Neural cell (in vitro differentiated cells): Measurements from ENCODE around the gene PPM1B. TPM values are rescaled to one million over a fixed set of nuclear protein-coding genes. Genes with fewer than 3 reads are reported as not detected.
"Not testable (repeated sequence)": the region's sequence is repeated elsewhere in the genome, so short reads cannot be mapped to it uniquely, and the experiment has no call there.

Source experiments
- H2AFZ ChIP-seq: fragments of 200-600, 300-800 bp; sonication (generic), shearing (Covaris generic); 2 replicates; pipeline ENCODE4 v1.6.0; 2014; ENCODE audit warnings: low read depth, mild to moderate bottlenecking, antibody characterized with exemption, low read length, moderate library complexity
- H3F3A ChIP-seq: fragments of 200-600 bp; shearing (Covaris generic); 2 replicates; pipeline ENCODE4 v1.6.1; 2016; ENCODE audit warnings: mild to moderate bottlenecking, moderate library complexity, mixed read lengths, antibody characterized with exemption, low read length; ENCODE audit not compliant: insufficient read depth, poor library complexity, severe bottlenecking
- H3K27ac ChIP-seq: fragments of 200-600, 300-800 bp; sonication (generic), shearing (Covaris generic); 2 replicates; pipeline ENCODE4 v1.5.1; 2014; ENCODE audit warnings: mild to moderate bottlenecking, low read length, moderate library complexity
- H3K27me3 ChIP-seq: fragments of 300-800, 200-600 bp; sonication (generic), shearing (Covaris generic); 2 replicates; pipeline ENCODE4 v1.6.0; 2014; ENCODE audit warnings: mild to moderate bottlenecking, low read depth, low read length, moderate library complexity; ENCODE audit not compliant: insufficient read depth
- H3K36me3 ChIP-seq: fragments of 300-800, 200-600 bp; sonication (generic), shearing (Covaris generic); 2 replicates; pipeline ENCODE4 v1.5.1; 2014; ENCODE audit warnings: mild to moderate bottlenecking, antibody characterized with exemption, low read length, moderate library complexity; ENCODE audit not compliant: insufficient read depth
- H3K4me2 ChIP-seq: fragments of 300-800, 200-600 bp; sonication (generic), shearing (Covaris generic); 2 replicates; pipeline ENCODE4 v1.6.0; 2014; ENCODE audit warnings: mild to moderate bottlenecking, low read length
- H3K4me3 ChIP-seq: fragments of 300-800, 200-600 bp; sonication (generic), shearing (Covaris generic); 2 replicates; pipeline ENCODE4 v1.5.1; 2014; ENCODE audit warnings: mild to moderate bottlenecking, low read length, moderate library complexity
- H3K79me2 ChIP-seq: fragments of 200-600 bp; shearing (Covaris generic); replicated peaks from 2 replicates; pipeline ENCODE4 v1.6.0; 2014; ENCODE audit warnings: mild to moderate bottlenecking, low read length, moderate library complexity; ENCODE audit not compliant: insufficient read depth
- H3K9ac ChIP-seq: fragments of 300-800, 200-600 bp; sonication (generic), shearing (Covaris generic); 2 replicates; pipeline ENCODE4 v1.6.1; 2016; ENCODE audit warnings: mild to moderate bottlenecking, low read length, mixed read lengths
- H3K9me2 ChIP-seq: fragments of 200-600 bp; shearing (Covaris generic); 2 replicates; pipeline ENCODE4 v1.6.1; 2016; ENCODE audit warnings: mild to moderate bottlenecking, low read length, mixed read lengths; ENCODE audit not compliant: insufficient read depth
- H3K9me3 ChIP-seq: fragments of 200-600, 300-800 bp; sonication (generic), shearing (Covaris generic); 2 replicates; pipeline ENCODE4 v1.6.1; 2016; ENCODE audit warnings: mild to moderate bottlenecking, mixed run types, low read length, moderate library complexity, mixed read lengths
- H4K20me1 ChIP-seq: fragments of 200-600 bp; shearing (Covaris generic); 2 replicates; pipeline ENCODE4 v1.6.1; 2016; ENCODE audit warnings: mild to moderate bottlenecking, mixed run types; ENCODE audit not compliant: insufficient read depth
- CTCF ChIP-seq: fragments of 450-650 bp; IDR thresholded peaks from 2 replicates; pipeline ENCODE4 v1.5.1; 2014; ENCODE audit warnings: antibody characterized with exemption, mild to moderate bottlenecking, moderate library complexity; ENCODE audit not compliant: poor library complexity, severe bottlenecking
- EP300 ChIP-seq: fragments of 450-650 bp; conservative IDR thresholded peaks from 2 replicates; pipeline ENCODE4 v1.6.1; 2014; ENCODE audit warnings: antibody characterized with exemption, mild to moderate bottlenecking, moderate library complexity; ENCODE audit not compliant: poor library complexity, severe bottlenecking
- EZH2 ChIP-seq: fragments of 200-600, 300-800 bp; shearing (Covaris generic), sonication (generic); IDR thresholded peaks from 2 replicates; pipeline ENCODE4 v1.6.1; 2014; ENCODE audit warnings: antibody characterized with exemption, low read length, borderline replicate concordance, mild to moderate bottlenecking; ENCODE audit not compliant: insufficient read depth, poor library complexity, severe bottlenecking
- MXI1 ChIP-seq: fragments of 450-650 bp; conservative IDR thresholded peaks from 2 replicates; pipeline ENCODE4 v1.6.1; 2014; ENCODE audit warnings: antibody characterized with exemption, mild to moderate bottlenecking; ENCODE audit not compliant: poor library complexity, severe bottlenecking
- POLR2AphosphoS5 ChIP-seq: IDR thresholded peaks from 2 replicates; pipeline ENCODE4 v1.6.1; 2012
- RAD21 ChIP-seq: fragments of 450-650 bp; conservative IDR thresholded peaks from 2 replicates; pipeline ENCODE4 v1.6.1; 2014; ENCODE audit warnings: antibody characterized with exemption, mild to moderate bottlenecking, moderate library complexity
- SMC3 ChIP-seq: fragments of 450-650 bp; conservative IDR thresholded peaks from 2 replicates; pipeline ENCODE4 v1.6.1; 2014; ENCODE audit warnings: antibody characterized with exemption, mild to moderate bottlenecking, moderate library complexity; ENCODE audit not compliant: poor library complexity
- TAF1 ChIP-seq: IDR thresholded peaks from 2 replicates; pipeline ENCODE4 v1.6.1; 2012; ENCODE audit warnings: low read depth
- polyA plus RNA-seq: library from polyadenylated mRNA; depleted of rRNA; stranded (reverse); fragments of >200 nt; gene quantifications from 2 replicates; pipeline ENCODE4 v1.2.3, GENCODE V29; 2014
- TF ChIP-seq, protein P1 (sequence below): IDR thresholded peaks from 2 replicates; pipeline ENCODE4 v1.6.1; 2012; ENCODE audit warnings: borderline replicate concordance

Gene PPM1B
- polyA plus RNA-seq, 1 donor from 2014 or later = 116 TPM

DNA sequence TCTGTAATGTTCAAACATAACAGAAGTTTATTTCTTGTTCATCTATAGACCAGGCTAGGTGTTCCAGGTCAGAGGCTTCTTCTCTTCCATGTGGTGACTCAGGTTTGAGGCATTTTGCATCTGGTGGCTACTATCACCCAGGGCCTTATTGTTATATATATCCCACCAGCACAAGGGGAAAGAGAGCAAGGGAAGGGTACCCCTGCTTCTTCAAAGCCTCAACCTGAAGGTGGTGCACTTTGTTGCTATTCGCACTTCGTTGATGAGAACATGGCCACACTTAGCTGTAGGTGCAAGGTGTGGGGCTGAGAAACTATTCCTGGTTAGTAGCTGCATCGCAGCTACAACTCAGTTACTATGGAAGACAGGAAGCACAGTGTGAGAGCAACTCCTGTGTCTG is 79.2 kb downstream of the PPM1B start:
- Histone ChIP-seq H3K9ac (no peak overlapping the region), H4K20me1 (no peaks in the 10 kb centered on the region), H3K9me2 (no peaks in the 10 kb centered on the region), H3K27ac (no peak overlapping the region), H2AFZ (no peak overlapping the region), H3K4me3 (no peak overlapping the region), H3K9me3 (no peaks in the 10 kb centered on the region), H3F3A (no peaks in the 10 kb centered on the region), H3K36me3 (no peaks in the 10 kb centered on the region), H3K4me2 (no peak overlapping the region), H3K79me2 (no peaks in the 10 kb centered on the region), H3K27me3 (no peaks in the 10 kb centered on the region)
- TF ChIP-seq POLR2AphosphoS5 = no peak
- TF ChIP-seq SMC3 = no peak
- TF ChIP-seq EP300 = no peak

GRCh38 chr2:44249269-44249668 is 80.6 kb downstream of the PPM1B start:
- not testable (repeated sequence) for H3K4me3 ChIP-seq, H3K9me3 ChIP-seq, H3K36me3 ChIP-seq, H3F3A ChIP-seq, H3K4me2 ChIP-seq, H3K27me3 ChIP-seq, H3K9me2 ChIP-seq, H3K9ac ChIP-seq, H4K20me1 ChIP-seq, H3K79me2 ChIP-seq, H2AFZ ChIP-seq, H3K27ac ChIP-seq

- H3K9me3 ChIP-seq = no peaks in the 10 kb centered on the region
- H2AFZ ChIP-seq = no peak overlapping the region
- no peaks in the 10 kb centered on the region for H3F3A ChIP-seq
- H3K9me2 ChIP-seq = no peaks in the 10 kb centered on the region
- no peak overlapping the region for H3K4me2 ChIP-seq
- H3K79me2 ChIP-seq = no peaks in the 10 kb centered on the region
- H3K36me3 ChIP-seq = no peaks in the 10 kb centered on the region
- no peaks in the 10 kb centered on the region for H4K20me1 ChIP-seq
- H3K27ac ChIP-seq = no peak overlapping the region
- H3K27me3 ChIP-seq = no peaks in the 10 kb centered on the region
- no peak overlapping the region for H3K4me3 ChIP-seq
- H3K9ac ChIP-seq = no peak overlapping the region
- no peak for TF ChIP-seq TAF1
- no peak for TF ChIP-seq SMC3
- TF ChIP-seq EZH2 = no peak
- TF ChIP-seq EP300 = no peak
Observed at GRCh38 chr2:44250376-44250775, 81.7 kb downstream of the PPM1B start.

- H3K9ac ChIP-seq = no peak overlapping the region
- H3K9me2 ChIP-seq = no peaks in the 10 kb centered on the region
- H3K27me3 ChIP-seq = no peaks in the 10 kb centered on the region
- H2AFZ ChIP-seq = no peak overlapping the region
- H3K27ac ChIP-seq = no peak overlapping the region
- TF ChIP-seq SMC3 (no peak), TAF1 (no peak), MXI1 (no peak), EZH2 (no peak), POLR2AphosphoS5 (no peak), EP300 (no peak), RAD21 (no peak), CTCF (no peak)
- TF ChIP-seq, protein P1, sequence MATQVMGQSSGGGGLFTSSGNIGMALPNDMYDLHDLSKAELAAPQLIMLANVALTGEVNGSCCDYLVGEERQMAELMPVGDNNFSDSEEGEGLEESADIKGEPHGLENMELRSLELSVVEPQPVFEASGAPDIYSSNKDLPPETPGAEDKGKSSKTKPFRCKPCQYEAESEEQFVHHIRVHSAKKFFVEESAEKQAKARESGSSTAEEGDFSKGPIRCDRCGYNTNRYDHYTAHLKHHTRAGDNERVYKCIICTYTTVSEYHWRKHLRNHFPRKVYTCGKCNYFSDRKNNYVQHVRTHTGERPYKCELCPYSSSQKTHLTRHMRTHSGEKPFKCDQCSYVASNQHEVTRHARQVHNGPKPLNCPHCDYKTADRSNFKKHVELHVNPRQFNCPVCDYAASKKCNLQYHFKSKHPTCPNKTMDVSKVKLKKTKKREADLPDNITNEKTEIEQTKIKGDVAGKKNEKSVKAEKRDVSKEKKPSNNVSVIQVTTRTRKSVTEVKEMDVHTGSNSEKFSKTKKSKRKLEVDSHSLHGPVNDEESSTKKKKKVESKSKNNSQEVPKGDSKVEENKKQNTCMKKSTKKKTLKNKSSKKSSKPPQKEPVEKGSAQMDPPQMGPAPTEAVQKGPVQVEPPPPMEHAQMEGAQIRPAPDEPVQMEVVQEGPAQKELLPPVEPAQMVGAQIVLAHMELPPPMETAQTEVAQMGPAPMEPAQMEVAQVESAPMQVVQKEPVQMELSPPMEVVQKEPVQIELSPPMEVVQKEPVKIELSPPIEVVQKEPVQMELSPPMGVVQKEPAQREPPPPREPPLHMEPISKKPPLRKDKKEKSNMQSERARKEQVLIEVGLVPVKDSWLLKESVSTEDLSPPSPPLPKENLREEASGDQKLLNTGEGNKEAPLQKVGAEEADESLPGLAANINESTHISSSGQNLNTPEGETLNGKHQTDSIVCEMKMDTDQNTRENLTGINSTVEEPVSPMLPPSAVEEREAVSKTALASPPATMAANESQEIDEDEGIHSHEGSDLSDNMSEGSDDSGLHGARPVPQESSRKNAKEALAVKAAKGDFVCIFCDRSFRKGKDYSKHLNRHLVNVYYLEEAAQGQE = no peak
- no peaks in the 10 kb centered on the region for H4K20me1 ChIP-seq
- H3K9me3 ChIP-seq = no peaks in the 10 kb centered on the region
- no peaks in the 10 kb centered on the region for H3K36me3 ChIP-seq
- no peaks in the 10 kb centered on the region for H3F3A ChIP-seq
- no peaks in the 10 kb centered on the region for H3K79me2 ChIP-seq
- H3K4me2 ChIP-seq = no peak overlapping the region
- no peak overlapping the region for H3K4me3 ChIP-seq
Observed at GRCh38 chr2:44254023-44254422, 85.3 kb downstream of the PPM1B start.

DNA sequence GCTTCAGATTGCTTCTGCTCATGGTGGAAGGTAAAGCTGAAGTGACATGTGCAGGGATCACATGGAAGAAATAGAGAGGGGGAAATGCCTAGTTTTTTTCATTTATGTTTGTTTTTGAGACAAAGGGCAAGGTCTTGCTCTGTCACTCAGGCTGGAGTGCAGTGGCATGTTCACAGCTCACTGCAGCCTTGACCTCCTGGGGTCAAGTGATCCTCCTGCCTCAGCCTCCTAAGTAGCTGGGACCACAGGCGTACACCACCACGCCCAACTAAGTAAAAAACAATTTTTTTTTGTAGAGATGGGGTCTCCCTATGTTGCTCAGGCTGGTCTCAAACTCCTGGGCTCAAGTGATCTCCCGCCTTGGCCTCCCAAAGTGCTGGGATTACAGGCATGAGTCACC is 87.0 kb downstream of the PPM1B start:
- not testable (repeated sequence) for H3K27me3 ChIP-seq, H2AFZ ChIP-seq, H3K4me2 ChIP-seq, H3K27ac ChIP-seq, H3K4me3 ChIP-seq, H3K9me2 ChIP-seq, H3K79me2 ChIP-seq, H4K20me1 ChIP-seq, H3K9me3 ChIP-seq, H3F3A ChIP-seq, H3K36me3 ChIP-seq, H3K9ac ChIP-seq
